NCI-H510A treated with DMSO at 0.1 percent for 48 hours (cell line): Measurements from ENCODE around the gene DLG2.

Experiments used
- DNase-seq: peaks from one replicate; lab custom pipeline; 2025; lab: John Stamatoyannopoulos, UW

DLG2 gene

GRCh38 chr11:85558411-85558810 is 68.7 kb downstream of the DLG2 start:
- no peak for DNase-seq

- DNase-seq = no peak
Measured at GRCh38 chr11:85551881-85552280, 75.3 kb downstream of the DLG2 start.

- DNase-seq = no peak
Measured at GRCh38 chr11:85541683-85542082, 85.5 kb downstream of the DLG2 start.

DNA sequence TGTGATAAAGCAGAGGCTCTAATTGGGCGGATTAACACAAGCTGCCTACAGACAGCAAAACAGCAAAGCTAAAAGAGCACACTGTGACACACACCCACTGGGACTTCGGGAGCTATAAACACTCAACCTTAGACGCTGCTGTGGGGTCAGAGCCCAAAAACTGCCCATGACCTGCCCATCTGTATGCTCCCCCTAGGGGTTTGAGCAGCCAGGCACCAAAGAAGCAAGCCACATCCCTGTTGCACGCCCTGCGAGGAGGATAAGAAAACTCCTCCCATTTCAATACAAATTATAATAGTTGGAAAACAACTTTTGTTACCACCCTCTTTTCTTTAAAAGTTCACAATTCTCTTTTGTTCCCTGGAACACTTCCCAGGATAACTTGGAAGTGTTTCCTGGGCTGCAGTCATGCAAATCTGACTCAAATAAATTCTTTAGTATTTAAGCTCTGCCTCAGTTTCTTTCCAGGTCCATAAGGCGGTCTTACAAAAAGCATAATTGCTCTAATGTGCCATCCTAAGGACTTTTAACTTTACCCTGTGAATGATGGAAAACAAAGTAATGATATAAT is 86.4 kb downstream of the DLG2 start:
- no peak for DNase-seq

DNA sequence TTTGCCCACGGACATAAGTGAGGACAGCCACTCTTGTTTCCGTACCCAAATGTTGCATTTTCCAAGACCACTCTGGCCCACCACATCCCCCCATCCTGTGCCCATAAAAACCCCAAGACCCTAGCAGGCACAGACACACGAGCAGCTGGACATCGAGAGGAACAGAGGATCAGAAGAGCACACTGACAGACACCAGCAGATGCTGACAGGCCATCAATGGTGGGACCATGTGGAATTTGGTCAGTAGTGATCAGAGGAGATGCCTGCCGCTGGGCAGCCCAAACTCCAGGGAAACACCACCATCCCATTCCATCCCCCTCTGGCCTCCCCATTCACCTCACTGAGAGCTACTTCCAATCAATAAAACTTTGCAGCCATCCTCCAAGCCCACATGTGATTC is 87.0 kb downstream of the DLG2 start:
- DNase-seq = no peak

DNA sequence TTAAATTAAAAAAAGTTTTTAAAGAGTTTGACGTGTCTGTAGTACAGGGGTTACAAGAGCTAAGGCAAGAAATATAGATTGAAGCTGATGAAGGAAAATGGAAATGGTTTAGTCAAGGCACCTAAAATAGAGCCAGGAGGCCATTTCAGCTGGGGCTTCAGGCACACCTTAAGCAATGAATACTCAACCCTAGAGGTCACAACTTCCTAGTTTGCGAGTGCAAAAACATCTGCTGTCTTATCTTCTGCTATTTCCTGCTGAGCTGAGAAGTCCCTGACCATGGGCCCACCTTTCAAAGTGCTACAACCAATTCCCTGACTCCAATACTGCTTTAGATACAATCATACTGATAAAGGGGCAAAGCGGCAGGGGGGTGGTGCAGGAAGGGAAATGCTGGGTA is 87.4 kb downstream of the DLG2 start:
- DNase-seq = no peak

GRCh38 chr11:85539029-85539689 is 88.0 kb downstream of the DLG2 start:
- no peak for DNase-seq

- DNase-seq = no peak
Measured at GRCh38 chr11:85536438-85536837, 90.7 kb downstream of the DLG2 start.

DNA sequence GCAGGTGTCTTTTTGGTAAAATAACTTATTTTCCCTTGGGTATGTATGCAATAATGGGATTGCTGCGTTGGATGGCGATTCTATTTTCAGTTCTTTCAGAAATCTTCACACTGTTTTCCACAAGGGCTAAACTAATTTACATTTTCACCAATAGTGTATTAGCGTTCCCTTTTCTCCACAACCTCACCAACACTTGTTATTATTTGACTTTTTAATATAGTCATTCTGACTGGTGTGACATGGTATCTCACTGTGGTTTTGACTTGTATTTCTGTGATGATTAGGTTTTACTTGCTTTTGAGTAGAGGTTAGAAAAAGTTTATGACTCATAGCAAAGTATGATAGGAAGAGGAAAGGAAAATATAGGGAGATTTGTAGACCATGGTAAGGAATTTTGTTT is 92.3 kb downstream of the DLG2 start:
- no peak for DNase-seq

DNA sequence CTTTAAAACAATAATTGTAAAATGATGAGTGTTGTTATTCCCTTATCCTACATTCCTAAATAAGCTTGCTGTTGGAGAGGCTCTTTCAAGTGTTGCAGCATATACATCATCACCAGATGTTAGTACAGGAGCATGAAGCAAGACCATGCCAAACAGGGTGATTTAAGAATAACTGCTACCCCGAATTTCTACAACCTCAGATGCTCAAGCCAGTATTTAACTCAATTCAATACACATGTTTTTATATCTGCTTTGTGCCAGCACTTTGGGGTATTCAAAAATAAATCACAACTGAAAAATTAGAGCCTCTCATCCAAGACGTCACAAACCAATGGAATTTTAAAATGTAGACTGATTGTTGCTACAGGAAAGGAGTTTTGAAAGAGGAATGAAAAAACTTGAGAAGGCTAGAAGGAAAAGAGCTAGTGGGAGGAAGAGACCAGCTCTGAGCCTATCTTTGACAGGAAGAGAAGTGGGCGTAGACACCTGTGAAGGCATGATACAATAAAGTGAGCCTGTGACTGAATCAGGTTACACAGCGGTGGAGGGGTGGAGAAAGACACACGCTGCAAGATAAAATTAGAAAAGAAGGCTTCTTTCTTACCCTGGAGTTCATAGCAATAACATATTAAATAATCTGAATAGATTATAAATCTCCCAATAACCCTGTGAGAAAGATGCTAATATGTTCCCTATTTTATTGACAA is 95.8 kb downstream of the DLG2 start:
- no peak for DNase-seq

GRCh38 chr11:85530634-85531033 is 96.5 kb downstream of the DLG2 start:
- DNase-seq = no peak

- DNase-seq = no peak
Measured at GRCh38 chr11:85526564-85526963, 100.6 kb downstream of the DLG2 start.

DNA sequence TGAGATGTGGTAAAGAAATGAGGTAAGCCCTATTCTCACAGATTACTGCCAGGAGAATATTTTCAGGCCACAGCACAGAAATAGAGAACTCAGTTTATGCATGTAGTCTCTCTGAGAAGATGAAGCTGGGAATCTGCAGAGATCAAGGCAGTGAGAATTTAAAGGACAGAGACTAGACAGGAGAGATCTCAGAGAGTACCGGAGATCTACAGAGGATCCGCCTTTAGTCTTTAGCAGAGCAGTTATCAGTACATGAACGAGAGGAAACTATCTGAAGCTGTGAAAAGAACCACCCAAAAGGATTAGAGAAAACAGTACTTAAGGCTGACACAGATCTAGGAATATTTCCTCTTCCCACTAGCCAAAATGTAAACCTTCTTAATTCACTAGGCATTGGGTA is 101.5 kb downstream of the DLG2 start:
- DNase-seq = no peak

GRCh38 chr11:85517272-85517671 is 109.9 kb downstream of the DLG2 start:
- no peak for DNase-seq

- no peak for DNase-seq
Measured at GRCh38 chr11:85495918-85496317, 131.2 kb downstream of the DLG2 start.

DNA sequence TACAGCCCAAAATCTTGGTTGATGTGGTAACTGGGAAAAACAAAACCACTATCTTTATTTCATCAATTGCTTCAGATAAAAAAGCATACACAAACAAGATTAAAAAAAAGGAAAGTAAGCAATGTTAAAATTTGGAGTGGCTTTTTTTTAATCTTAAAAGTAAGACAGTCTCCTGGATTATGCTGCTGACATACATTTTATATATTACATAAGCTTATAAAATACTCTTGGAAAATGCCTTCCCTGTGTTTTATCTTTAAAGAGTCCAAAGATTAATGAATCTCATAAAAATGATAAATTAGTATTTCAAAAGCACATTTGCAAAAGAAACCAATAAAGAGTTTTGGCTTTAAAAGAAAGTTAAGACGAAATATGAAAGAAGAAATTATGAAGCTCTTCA is 132.7 kb downstream of the DLG2 start:
- no peak for DNase-seq

GRCh38 chr11:85485902-85486301 is 141.2 kb downstream of the DLG2 start:
- no peak for DNase-seq

DNA sequence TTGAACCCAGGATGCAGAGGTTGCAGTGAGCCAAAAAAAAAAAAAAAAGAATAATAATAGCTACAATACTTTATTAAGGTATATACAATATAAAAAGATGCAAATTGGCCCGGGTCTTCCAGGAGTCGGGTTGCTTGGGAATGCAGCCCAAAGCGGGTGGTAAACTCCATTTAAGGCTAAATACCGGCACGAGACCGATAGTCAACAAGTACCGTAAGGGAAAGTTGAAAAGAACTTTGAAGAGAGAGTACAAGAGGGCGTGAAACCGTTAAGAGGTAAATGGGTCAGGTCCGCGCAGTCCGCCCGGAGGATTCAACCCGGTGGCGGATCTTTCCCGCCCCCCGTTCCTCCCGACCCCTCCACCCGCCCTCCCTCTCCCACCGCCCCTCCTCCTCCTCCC is 143.3 kb downstream of the DLG2 start:
- DNase-seq = no peak

DNA sequence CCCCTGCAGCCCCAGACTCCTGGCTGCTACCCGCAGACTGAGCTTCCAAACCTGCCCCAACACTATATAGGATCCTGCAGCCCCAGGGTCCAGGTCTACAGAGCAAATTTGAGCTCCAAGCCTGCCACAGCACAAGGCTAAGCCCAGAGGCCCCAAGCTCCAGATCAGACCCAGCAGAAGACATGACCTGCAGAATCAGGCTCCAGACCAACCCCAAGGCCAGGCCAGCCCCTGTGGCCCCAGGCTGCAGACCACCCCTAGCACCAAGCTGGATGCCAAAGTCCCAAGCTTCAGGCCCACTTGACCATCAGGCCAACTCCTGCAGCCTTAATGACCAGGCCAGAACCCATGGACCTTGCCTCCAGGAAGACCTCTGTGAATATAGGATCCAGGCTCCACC is 145.3 kb downstream of the DLG2 start:
- no peak for DNase-seq

- DNase-seq = no peak
Measured at GRCh38 chr11:85475660-85476517, 151.3 kb downstream of the DLG2 start.

DNA sequence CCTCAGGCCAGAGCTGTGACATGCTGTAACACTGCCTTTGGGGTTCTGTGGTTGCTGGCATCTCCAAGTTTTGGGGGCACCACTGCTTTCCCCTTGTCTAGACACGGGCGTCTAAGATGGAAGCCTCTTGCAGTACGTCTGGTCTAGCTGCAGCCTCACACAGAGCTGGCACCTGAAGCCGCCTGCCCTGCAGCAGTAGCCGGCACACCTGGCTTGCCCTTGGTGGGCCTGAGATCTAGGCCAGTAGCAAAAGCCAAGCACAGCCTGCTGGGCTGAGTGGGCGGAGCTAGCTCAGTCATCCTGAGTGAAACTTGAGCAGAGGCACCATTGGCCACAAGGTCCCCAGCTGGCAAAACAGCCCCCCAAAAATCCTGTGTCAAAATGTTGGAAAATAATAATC is 154.2 kb downstream of the DLG2 start:
- DNase-seq = no peak

DNA sequence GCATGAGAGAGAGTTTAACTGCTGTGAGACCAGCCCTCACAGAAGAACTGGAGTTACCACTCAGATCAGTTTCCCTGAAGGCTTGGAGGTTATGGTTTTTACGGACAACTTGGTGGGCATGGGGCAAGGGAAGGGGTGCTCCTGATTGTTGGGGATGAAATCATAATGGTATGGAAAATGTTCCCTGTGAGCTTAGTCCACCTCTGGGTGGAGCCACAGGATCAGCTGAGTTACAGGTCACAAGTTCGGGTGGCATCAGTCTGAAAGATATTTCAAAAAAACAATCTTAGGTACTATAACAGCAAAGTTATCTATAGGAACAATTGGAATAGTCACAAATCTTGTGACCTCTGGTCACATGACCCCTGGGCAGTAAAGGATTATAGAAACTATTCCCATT is 162.9 kb downstream of the DLG2 start:
- no peak for DNase-seq

- DNase-seq = no peak
Measured at GRCh38 chr11:85459304-85459703, 167.8 kb downstream of the DLG2 start.
